ENCODE measurements around the gene SEC22A. TPM values are rescaled to one million over a fixed set of nuclear protein-coding genes. Genes with fewer than 3 reads are reported as not detected.

Gene SEC22A
- total RNA-seq, 1 donor: 27.9 TPM

GRCh38 chr3:123168122-123168521 lies 33.6 kb upstream of the SEC22A start:
- no peak for DNase-seq (ENCODE audit: insufficient read length, low spot score, missing footprints)
- H3K4me3 ChIP-seq (ENCODE audit: insufficient read depth, low read length): no peak overlapping the region
- no peak for TF ChIP-seq CTCF (IDR thresholded peaks at IDR 0.05; ENCODE audit: extremely low read depth, low read depth, low read length)
- peaks cover 4% of the 10 kb centered on the region for H4K20me1 ChIP-seq (ENCODE audit: insufficient read depth, low read length)
- H3K36me3 ChIP-seq (ENCODE audit: insufficient read depth, low read length): peaks cover 31% of the 10 kb centered on the region
- H3K9me3 ChIP-seq (ENCODE audit: low read depth, low read length): no peaks in the 10 kb centered on the region
- H3K4me1 ChIP-seq (ENCODE audit: insufficient read depth, low read length): no peaks in the 10 kb centered on the region
- no peak overlapping the region for H2AFZ ChIP-seq (ENCODE audit: low read length)
- no peak overlapping the region for H3K27ac ChIP-seq (ENCODE audit: low read depth, low read length)
- no peaks in the 10 kb centered on the region for H3K79me2 ChIP-seq (ENCODE audit: insufficient read depth, low read length)
- H3K27me3 ChIP-seq (ENCODE audit: insufficient read depth, low read length): no peaks in the 10 kb centered on the region
- no peak overlapping the region for H3K4me2 ChIP-seq (ENCODE audit: insufficient read depth, low read length)

DNA sequence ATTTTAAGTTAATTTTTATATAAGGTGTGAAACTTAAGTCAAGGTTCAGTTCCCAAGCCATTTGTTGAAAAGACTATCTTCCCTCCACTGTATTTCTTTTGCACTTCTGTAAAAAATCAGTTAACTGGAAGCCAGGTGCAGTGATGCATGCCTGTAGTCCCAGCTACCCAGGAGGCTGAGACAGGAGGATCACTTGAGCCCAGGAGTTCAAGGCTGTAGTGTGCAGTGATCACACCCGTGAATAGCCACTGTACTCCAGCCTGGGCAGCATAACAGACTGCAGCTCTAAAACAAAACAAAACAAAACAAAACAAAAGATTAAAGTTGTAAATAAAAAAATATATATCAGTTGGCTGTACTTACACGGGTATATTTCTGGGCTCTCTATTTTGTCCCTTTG lies 33.1 kb upstream of the SEC22A start:
- TF ChIP-seq CTCF (IDR thresholded peaks at IDR 0.05; ENCODE audit: extremely low read depth, low read depth, low read length): no peak
- Histone ChIP-seq H3K27ac (ENCODE audit: low read depth, low read length) (no peak overlapping the region), H3K4me1 (ENCODE audit: insufficient read depth, low read length) (no peaks in the 10 kb centered on the region), H3K36me3 (ENCODE audit: insufficient read depth, low read length) (peaks cover 26% of the 10 kb centered on the region), H3K27me3 (ENCODE audit: insufficient read depth, low read length) (no peaks in the 10 kb centered on the region), H3K79me2 (ENCODE audit: insufficient read depth, low read length) (no peaks in the 10 kb centered on the region), H3K4me3 (ENCODE audit: insufficient read depth, low read length) (no peak overlapping the region), H3K9me3 (ENCODE audit: low read depth, low read length) (no peaks in the 10 kb centered on the region), H3K4me2 (ENCODE audit: insufficient read depth, low read length) (no peak overlapping the region), H2AFZ (ENCODE audit: low read length) (no peak overlapping the region), H4K20me1 (ENCODE audit: insufficient read depth, low read length) (peaks cover 4% of the 10 kb centered on the region)
- no peak for DNase-seq (ENCODE audit: insufficient read length, low spot score, missing footprints)

GRCh38 chr3:123169492-123169929 lies 32.2 kb upstream of the SEC22A start:
- Histone ChIP-seq H3K27me3 (ENCODE audit: insufficient read depth, low read length) (no peaks in the 10 kb centered on the region), H3K4me2 (ENCODE audit: insufficient read depth, low read length) (no peak overlapping the region), H3K9me3 (ENCODE audit: low read depth, low read length) (no peaks in the 10 kb centered on the region), H3K4me1 (ENCODE audit: insufficient read depth, low read length) (no peaks in the 10 kb centered on the region), H3K36me3 (ENCODE audit: insufficient read depth, low read length) (peaks cover 17% of the 10 kb centered on the region), H2AFZ (ENCODE audit: low read length) (no peak overlapping the region), H3K27ac (ENCODE audit: low read depth, low read length) (no peak overlapping the region), H3K79me2 (ENCODE audit: insufficient read depth, low read length) (no peaks in the 10 kb centered on the region), H4K20me1 (ENCODE audit: insufficient read depth, low read length) (peaks cover 4% of the 10 kb centered on the region), H3K4me3 (ENCODE audit: insufficient read depth, low read length) (no peak overlapping the region)
- no peak for TF ChIP-seq CTCF (IDR thresholded peaks at IDR 0.05; ENCODE audit: extremely low read depth, low read depth, low read length)
- DNase-seq (ENCODE audit: insufficient read length, low spot score, missing footprints): no peak

DNA sequence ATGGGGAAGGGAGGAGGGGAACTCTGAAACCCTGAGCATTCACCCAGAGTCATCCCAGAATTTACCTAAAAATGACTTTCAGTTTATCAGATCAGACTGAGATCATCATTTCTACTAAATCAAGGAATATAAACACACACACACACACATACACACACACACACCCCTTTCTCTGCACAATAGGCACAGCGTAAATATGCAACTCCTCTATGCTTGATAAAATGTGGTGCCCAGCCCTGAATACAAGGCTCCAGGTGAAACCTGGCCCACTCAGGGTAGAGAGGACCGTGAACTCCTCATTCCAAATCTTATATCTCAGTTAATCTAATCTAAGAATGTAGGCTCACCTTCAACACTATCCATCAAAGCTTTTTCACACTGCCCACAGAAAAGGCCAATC lies 31.8 kb upstream of the SEC22A start:
- Histone ChIP-seq H3K36me3 (ENCODE audit: insufficient read depth, low read length) (peaks cover 13% of the 10 kb centered on the region), H3K4me3 (ENCODE audit: insufficient read depth, low read length) (no peak overlapping the region), H3K27ac (ENCODE audit: low read depth, low read length) (no peak overlapping the region), H3K4me1 (ENCODE audit: insufficient read depth, low read length) (no peaks in the 10 kb centered on the region), H4K20me1 (ENCODE audit: insufficient read depth, low read length) (peaks cover 4% of the 10 kb centered on the region), H2AFZ (ENCODE audit: low read length) (no peak overlapping the region), H3K79me2 (ENCODE audit: insufficient read depth, low read length) (no peaks in the 10 kb centered on the region), H3K4me2 (ENCODE audit: insufficient read depth, low read length) (no peak overlapping the region), H3K27me3 (ENCODE audit: insufficient read depth, low read length) (no peaks in the 10 kb centered on the region), H3K9me3 (ENCODE audit: low read depth, low read length) (no peaks in the 10 kb centered on the region)
- no peak for DNase-seq (ENCODE audit: insufficient read length, low spot score, missing footprints)
- no peak for TF ChIP-seq CTCF (IDR thresholded peaks at IDR 0.05; ENCODE audit: extremely low read depth, low read depth, low read length)
